ENCODE results near the gene MEGF8.
A peak's percentile ranks its signal among the peaks of the same experiment; 100 is the strongest.

MEGF8 gene

GRCh38 chr19:42306646-42307045, 18.8 kb upstream of the MEGF8 start:
- DNase-seq, result no peak
- Mint-ChIP-seq H3K4me3 (no peak overlapping the region), H3K9me3 (peaks cover 0 to 2% of the 10 kb centered on the region in 2 donors), H3K36me3 (no peaks in the 10 kb centered on the region), H3K27me3 (peaks cover 12 to 13% of the 10 kb centered on the region in 2 donors), H3K27ac (peak overlapping the region; percentile 9), H3K4me1 (peaks cover 14 to 21% of the 10 kb centered on the region in 2 donors)
- no peak for ATAC-seq (replicated peaks)

- peaks cover 0 to 2% of the 10 kb centered on the region in 2 donors for H3K9me3 Mint-ChIP-seq
- H3K36me3 Mint-ChIP-seq, result no peaks in the 10 kb centered on the region
- ATAC-seq (replicated peaks), result no peak
- H3K27ac Mint-ChIP-seq, result no peak overlapping the region
- peaks cover 38 to 43% of the 10 kb centered on the region in 2 donors for H3K27me3 Mint-ChIP-seq
- no peak overlapping the region for H3K4me3 Mint-ChIP-seq
- no peak for DNase-seq
- H3K4me1 Mint-ChIP-seq, result peaks cover 9 to 20% of the 10 kb centered on the region in 2 donors
These were observed 15.7 kb upstream of the MEGF8 start for GRCh38 chr19:42309686-42310085.

GRCh38 chr19:42311657-42312056, 13.8 kb upstream of the MEGF8 start:
- no peak for ATAC-seq (replicated peaks)
- Mint-ChIP-seq H3K4me3 (no peak overlapping the region), H3K4me1 (peaks cover 9 to 21% of the 10 kb centered on the region in 2 donors), H3K27me3 (peaks cover 45 to 58% of the 10 kb centered on the region in 2 donors), H3K27ac (no peak overlapping the region), H3K36me3 (no peaks in the 10 kb centered on the region), H3K9me3 (peaks cover 0 to 2% of the 10 kb centered on the region in 2 donors)
- no peak for DNase-seq

- Mint-ChIP-seq H3K36me3 (no peaks in the 10 kb centered on the region), H3K4me3 (peak overlapping the region; percentile 81 to 83), H3K4me1 (peaks cover 12 to 28% of the 10 kb centered on the region in 2 donors), H3K27ac (no peak overlapping the region), H3K27me3 (peaks cover 45 to 64% of the 10 kb centered on the region in 2 donors), H3K9me3 (no peaks in the 10 kb centered on the region)
- DNase-seq, result no peak
- ATAC-seq (replicated peaks), result no peak
These were observed 13.1 kb upstream of the MEGF8 start for GRCh38 chr19:42312370-42312769.

GRCh38 chr19:42313096-42313839, 12.2 kb upstream of the MEGF8 start, which contains the start of gene TMEM145:
TSS of gene TMEM145 (plus strand) at chr19:42313309. CDS start at chr19:42313377, 68 bp downstream.
- ATAC-seq (replicated peaks), result peak; percentile 69 to 73
- Mint-ChIP-seq H3K9me3 (no peaks in the 10 kb centered on the region), H3K27me3 (peaks cover 45 to 64% of the 10 kb centered on the region in 2 donors), H3K4me1 (peaks cover 13 to 32% of the 10 kb centered on the region in 2 donors), H3K27ac (peak within 1 kb of the TSS; percentile 74), H3K4me3 (peak within 1 kb of the TSS; percentile 81 to 83), H3K36me3 (no peaks in the 10 kb centered on the region)
- no peak for DNase-seq

GRCh38 chr19:42313840-42314755, 11.3 kb upstream of the MEGF8 start:
- Mint-ChIP-seq H3K36me3 (no peaks in the 10 kb centered on the region), H3K9me3 (no peaks in the 10 kb centered on the region), H3K4me1 (peaks cover 13 to 32% of the 10 kb centered on the region in 2 donors), H3K27me3 (peaks cover 45 to 64% of the 10 kb centered on the region in 2 donors), H3K4me3 (peak overlapping the region; percentile 33 to 83), H3K27ac (no peak overlapping the region)
- no peak for DNase-seq
- ATAC-seq (replicated peaks), result no peak

- H3K4me3 Mint-ChIP-seq, result no peak overlapping the region
- ATAC-seq (replicated peaks) (no peak), DNase-seq (no peak)
- peaks cover 45 to 64% of the 10 kb centered on the region in 2 donors for H3K27me3 Mint-ChIP-seq
- no peaks in the 10 kb centered on the region for H3K9me3 Mint-ChIP-seq
- H3K4me1 Mint-ChIP-seq, result peaks cover 13 to 32% of the 10 kb centered on the region in 2 donors
- no peak overlapping the region for H3K27ac Mint-ChIP-seq
- no peaks in the 10 kb centered on the region for H3K36me3 Mint-ChIP-seq
These were observed 10.4 kb upstream of the MEGF8 start for GRCh38 chr19:42315024-42315423.

GRCh38 chr19:42316223-42317211, 8.9 kb upstream of the MEGF8 start:
- ATAC-seq (replicated peaks) (peak; percentile 56 to 57), DNase-seq (no peak)
- H3K36me3 Mint-ChIP-seq, result no peaks in the 10 kb centered on the region
- peak overlapping the region; percentile 1 to 29 for H3K4me3 Mint-ChIP-seq
- peaks cover 34 to 51% of the 10 kb centered on the region in 2 donors for H3K27me3 Mint-ChIP-seq
- peaks cover 13 to 32% of the 10 kb centered on the region in 2 donors for H3K4me1 Mint-ChIP-seq
- H3K9me3 Mint-ChIP-seq, result no peaks in the 10 kb centered on the region
- H3K27ac Mint-ChIP-seq, result no peak overlapping the region

- no peaks in the 10 kb centered on the region for H3K36me3 Mint-ChIP-seq
- H3K27ac Mint-ChIP-seq, result no peak overlapping the region
- ATAC-seq (replicated peaks), result no peak
- H3K4me3 Mint-ChIP-seq, result no peak overlapping the region
- no peaks in the 10 kb centered on the region for H3K9me3 Mint-ChIP-seq
- no peak for DNase-seq
- H3K27me3 Mint-ChIP-seq, result peaks cover 30 to 48% of the 10 kb centered on the region in 2 donors
- H3K4me1 Mint-ChIP-seq, result peaks cover 12 to 31% of the 10 kb centered on the region in 2 donors
These were observed 7.9 kb upstream of the MEGF8 start for GRCh38 chr19:42317535-42317934.

GRCh38 chr19:42322305-42322704, 3.1 kb upstream of the MEGF8 start:
- no peak overlapping the region for H3K4me3 Mint-ChIP-seq
- H3K9me3 Mint-ChIP-seq, result no peaks in the 10 kb centered on the region
- DNase-seq, result no peak
- H3K27me3 Mint-ChIP-seq, result peaks cover 11 to 16% of the 10 kb centered on the region in 2 donors
- H3K36me3 Mint-ChIP-seq, result peaks cover 4% of the 10 kb centered on the region in 2 donors
- no peak overlapping the region for H3K27ac Mint-ChIP-seq
- peaks cover 15 to 28% of the 10 kb centered on the region in 2 donors for H3K4me1 Mint-ChIP-seq
- ATAC-seq (replicated peaks), result no peak

- Mint-ChIP-seq H3K4me3 (no peak overlapping the region), H3K4me1 (peaks cover 22 to 35% of the 10 kb centered on the region in 2 donors), H3K9me3 (no peaks in the 10 kb centered on the region), H3K27ac (no peak overlapping the region), H3K36me3 (peaks cover 4% of the 10 kb centered on the region in 2 donors), H3K27me3 (peaks cover 11 to 16% of the 10 kb centered on the region in 2 donors)
- no peak for DNase-seq
- no peak for ATAC-seq (replicated peaks)
These were observed 2.0 kb upstream of the MEGF8 start for GRCh38 chr19:42323473-42323851.

GRCh38 chr19:42323852-42324654, 1.4 kb upstream of the MEGF8 start:
- Mint-ChIP-seq H3K27ac (no peak overlapping the region), H3K9me3 (no peaks in the 10 kb centered on the region), H3K27me3 (peaks cover 11 to 16% of the 10 kb centered on the region in 2 donors), H3K36me3 (peaks cover 4% of the 10 kb centered on the region in 2 donors), H3K4me1 (peaks cover 26 to 41% of the 10 kb centered on the region in 2 donors), H3K4me3 (peak overlapping the region; percentile 46 to 96)
- no peak for DNase-seq
- no peak for ATAC-seq (replicated peaks)
